Activated naive CD8-positive, alpha-beta T cell treated with anti-CD3 and anti-CD28 coated beads for 36 hours (primary cell): ENCODE measurements around the gene CPSF4L. TPM values are rescaled to one million over a fixed set of nuclear protein-coding genes. Genes with fewer than 3 reads are reported as not detected.
A peak's percentile ranks its signal among the peaks of the same experiment; 100 is the strongest.
"Not testable (repeated sequence)": the region's sequence is repeated elsewhere in the genome, so short reads cannot be mapped to it uniquely, and the experiment has no call there.

Experiments used
- DNase-seq: peaks from one replicate; pipeline ENCODE4 v3.0.0; 2021
- H3K27ac Mint-ChIP-seq: one replicate; pipeline ENCODE4 v1.8.0; 2022; ENCODE audit warnings: mild to moderate bottlenecking, moderate library complexity, mixed read lengths
- H3K27me3 Mint-ChIP-seq: one replicate; pipeline ENCODE4 v1.8.0; 2022; ENCODE audit warnings: mild to moderate bottlenecking, mixed read lengths
- H3K36me3 Mint-ChIP-seq: one replicate; pipeline ENCODE4 v1.8.0; 2021; ENCODE audit warnings: mild to moderate bottlenecking, mixed read lengths
- H3K4me1 Mint-ChIP-seq: one replicate; pipeline ENCODE4 v1.8.0; 2021; ENCODE audit warnings: mixed read lengths
- H3K4me3 Mint-ChIP-seq: one replicate; pipeline ENCODE4 v1.8.0; 2022; ENCODE audit warnings: mild to moderate bottlenecking, moderate library complexity, mixed read lengths
- H3K9me3 Mint-ChIP-seq: one replicate; pipeline ENCODE4 v1.8.0; 2022; ENCODE audit warnings: mixed read lengths
- total RNA-seq, 2 experiments: library from RNA; stranded (reverse); gene quantifications; one replicate each; pipeline ENCODE4 v1.2.3, GENCODE V29; 2021

CPSF4L gene
- total RNA-seq, 2 experiments from 2014 or later = not detected

GRCh38 chr17:73265646-73266640 lies 4.3 kb upstream of the CPSF4L start:
- Mint-ChIP-seq H3K27ac (no peak overlapping the region), H3K4me3 (no peak overlapping the region), H3K27me3 (no peaks in the 10 kb centered on the region)

GRCh38 chr17:73264448-73264847 lies 2.8 kb upstream of the CPSF4L start:
- H3K4me3 Mint-ChIP-seq, H3K27ac Mint-ChIP-seq, H3K36me3 Mint-ChIP-seq, DNase-seq, H3K9me3 Mint-ChIP-seq, H3K27me3 Mint-ChIP-seq, H3K4me1 Mint-ChIP-seq: not testable (repeated sequence)

More at GRCh38 chr17:73265646-73266640, 4.3 kb upstream of the CPSF4L start:
- no peaks in the 10 kb centered on the region for H3K36me3 Mint-ChIP-seq
- no peaks in the 10 kb centered on the region for H3K4me1 Mint-ChIP-seq
- no peak for DNase-seq
- no peaks in the 10 kb centered on the region for H3K9me3 Mint-ChIP-seq

- no peaks in the 10 kb centered on the region for H3K27me3 Mint-ChIP-seq
- DNase-seq = no peak
- no peaks in the 10 kb centered on the region for H3K4me1 Mint-ChIP-seq
- H3K9me3 Mint-ChIP-seq = no peaks in the 10 kb centered on the region
- H3K36me3 Mint-ChIP-seq = no peaks in the 10 kb centered on the region
- no peak overlapping the region for H3K4me3 Mint-ChIP-seq
- no peak overlapping the region for H3K27ac Mint-ChIP-seq
Observed at GRCh38 chr17:73262676-73263642, 1.3 kb upstream of the CPSF4L start.

- Mint-ChIP-seq H3K27ac (no peak overlapping the region), H3K4me3 (no peak overlapping the region), H3K4me1 (no peaks in the 10 kb centered on the region), H3K9me3 (no peaks in the 10 kb centered on the region), H3K27me3 (no peaks in the 10 kb centered on the region), H3K36me3 (no peaks in the 10 kb centered on the region)
- DNase-seq = no peak
Observed at GRCh38 chr17:73261952-73262675, 434 bp upstream of the CPSF4L start.

- no peak for DNase-seq
- Mint-ChIP-seq H3K27ac (no peak overlapping the region), H3K36me3 (no peaks in the 10 kb centered on the region), H3K4me3 (no peak overlapping the region), H3K9me3 (no peaks in the 10 kb centered on the region), H3K4me1 (peaks cover 4% of the 10 kb centered on the region), H3K27me3 (no peaks in the 10 kb centered on the region)
Observed at GRCh38 chr17:73257516-73257915, 4.2 kb downstream of the CPSF4L start.

- H3K9me3 Mint-ChIP-seq = no peaks in the 10 kb centered on the region
- H3K36me3 Mint-ChIP-seq = no peaks in the 10 kb centered on the region
- H3K27ac Mint-ChIP-seq = no peak overlapping the region
- H3K4me1 Mint-ChIP-seq = peaks cover 4% of the 10 kb centered on the region
- DNase-seq = no peak
- no peaks in the 10 kb centered on the region for H3K27me3 Mint-ChIP-seq
- no peak overlapping the region for H3K4me3 Mint-ChIP-seq
Observed at GRCh38 chr17:73256220-73256619, 5.5 kb downstream of the CPSF4L start.

- Mint-ChIP-seq H3K27me3 (no peaks in the 10 kb centered on the region), H3K9me3 (no peaks in the 10 kb centered on the region), H3K36me3 (no peaks in the 10 kb centered on the region), H3K4me3 (no peak overlapping the region), H3K27ac (no peak overlapping the region), H3K4me1 (peaks cover 4% of the 10 kb centered on the region)
- DNase-seq = peak; percentile 41
Observed at GRCh38 chr17:73255671-73256181, 6.0 kb downstream of the CPSF4L start.

GRCh38 chr17:73251871-73252270 lies 9.8 kb downstream of the CPSF4L start:
- peaks cover 4% of the 10 kb centered on the region for H3K4me1 Mint-ChIP-seq
- H3K27me3 Mint-ChIP-seq = no peaks in the 10 kb centered on the region
- H3K27ac Mint-ChIP-seq = no peak overlapping the region
- no peaks in the 10 kb centered on the region for H3K9me3 Mint-ChIP-seq
- DNase-seq = no peak
- H3K36me3 Mint-ChIP-seq = no peaks in the 10 kb centered on the region
- H3K4me3 Mint-ChIP-seq = no peak overlapping the region

- no peak for DNase-seq
- Mint-ChIP-seq H3K4me3 (no peak overlapping the region), H3K36me3 (no peaks in the 10 kb centered on the region), H3K27ac (no peak overlapping the region), H3K27me3 (no peaks in the 10 kb centered on the region), H3K4me1 (peaks cover 4% of the 10 kb centered on the region), H3K9me3 (no peaks in the 10 kb centered on the region)
Observed at GRCh38 chr17:73250851-73251640, 10.6 kb downstream of the CPSF4L start.

GRCh38 chr17:73249700-73250099 lies 12.0 kb downstream of the CPSF4L start:
- no peak overlapping the region for H3K4me3 Mint-ChIP-seq
- no peaks in the 10 kb centered on the region for H3K4me1 Mint-ChIP-seq
- no peak for DNase-seq
- H3K27ac Mint-ChIP-seq = no peak overlapping the region
- H3K36me3 Mint-ChIP-seq = no peaks in the 10 kb centered on the region
- H3K27me3 Mint-ChIP-seq = no peaks in the 10 kb centered on the region
- no peaks in the 10 kb centered on the region for H3K9me3 Mint-ChIP-seq

- Mint-ChIP-seq H3K4me3 (no peak overlapping the region), H3K36me3 (peaks cover 3% of the 10 kb centered on the region), H3K4me1 (no peaks in the 10 kb centered on the region), H3K27me3 (no peaks in the 10 kb centered on the region), H3K27ac (no peak overlapping the region), H3K9me3 (no peaks in the 10 kb centered on the region)
- DNase-seq = no peak
Observed at GRCh38 chr17:73248532-73248931, 13.1 kb downstream of the CPSF4L start.

- no peak for DNase-seq
- H3K4me3 Mint-ChIP-seq = no peak overlapping the region
- H3K27me3 Mint-ChIP-seq = no peaks in the 10 kb centered on the region
- no peak overlapping the region for H3K27ac Mint-ChIP-seq
- no peaks in the 10 kb centered on the region for H3K9me3 Mint-ChIP-seq
- no peaks in the 10 kb centered on the region for H3K4me1 Mint-ChIP-seq
- H3K36me3 Mint-ChIP-seq = peaks cover 3% of the 10 kb centered on the region
Observed at GRCh38 chr17:73247726-73248125, 14.0 kb downstream of the CPSF4L start.

GRCh38 chr17:73240561-73240960 lies 21.1 kb downstream of the CPSF4L start:
- peaks cover 25% of the 10 kb centered on the region for H3K36me3 Mint-ChIP-seq
- no peak overlapping the region for H3K27ac Mint-ChIP-seq
- no peaks in the 10 kb centered on the region for H3K27me3 Mint-ChIP-seq
- peaks cover 42% of the 10 kb centered on the region for H3K4me1 Mint-ChIP-seq
- no peak overlapping the region for H3K4me3 Mint-ChIP-seq
- H3K9me3 Mint-ChIP-seq = no peaks in the 10 kb centered on the region
- no peak for DNase-seq

- no peak for DNase-seq
- Mint-ChIP-seq H3K36me3 (peaks cover 31% of the 10 kb centered on the region), H3K9me3 (no peaks in the 10 kb centered on the region), H3K4me3 (peak overlapping the region; percentile 3), H3K27me3 (no peaks in the 10 kb centered on the region), H3K4me1 (peaks cover 48% of the 10 kb centered on the region), H3K27ac (peak overlapping the region; percentile 4)
Observed at GRCh38 chr17:73237714-73238113, 24.0 kb downstream of the CPSF4L start.
